Pancreas (tissue), 10 donors: ENCODE results near the gene ZNF280D. TPM values are rescaled to one million over a fixed set of nuclear protein-coding genes. Genes with fewer than 3 reads are reported as not detected.

Source experiments
- ATAC-seq, 4 donors: fragments of 200-7000 bp; cut with Tn5 transposase; one replicate each; pipeline versions ENCODE4 v1.8.0 to v1.9.1; 2020; ENCODE audit warnings: mild to moderate bottlenecking in 4 of 4, moderate library complexity in 4 of 4
- DNase-seq, 6 donors: peaks; one replicate each; pipeline ENCODE4 v3.0.0-alpha.2; 2020
- FAIRE-seq: peaks from 2 replicates; lab custom pipeline; 2012; peaks lifted over from hg19 to GRCh38; lab: Jason Lieb, UNC
- H3K27ac ChIP-seq, 4 donors: fragments of 200-600 bp; sonication (generic); 1 replicate in 3 of 4; 2 replicates in 1 of 4; pipeline versions ENCODE4 v1.5.0 to v1.8.0; 2020
- H3K27me3 ChIP-seq, 4 donors: fragments of 200-600 bp; one replicate each; pipeline ENCODE4 v1.8.0; 2021
- H3K36me3 ChIP-seq, 3 donors: fragments of 200-600 bp; sonication (generic) in 1 of 3; one replicate each; pipeline versions ENCODE4 v1.5.0 to v1.8.0; 2020 to 2021
- H3K4me1 ChIP-seq, 3 donors: fragments of 200-600 bp; one replicate each; pipeline ENCODE4 v1.8.0; 2021
- H3K4me3 ChIP-seq, 4 donors: fragments of 200-600 bp; sonication (generic) in 2 of 4; one replicate each; pipeline versions ENCODE4 v1.5.0 to v1.8.0; 2020 to 2021
- H3K9me3 ChIP-seq, 4 donors: fragments of 200-600 bp; one replicate each; pipeline ENCODE4 v1.8.0; 2021
- WGBS, 2 donors: extraction: QIAGEN DNeasy Blood & Tissue Kit; methylation state at CpG; one replicate each; pipeline ENCODE4 v1.1.7; 2013; 5-methylcytosine and 5-hydroxymethylcytosine counted together
- intact Hi-C, 3 donors: fragments of 100-400 bp; cut with DNase I; formaldehyde crosslinking; loops; one replicate each; pipeline versions ENCODE4 v1.11.1 to v1.14.2; 2022
- polyA plus RNA-seq, 2 donors: library from polyadenylated mRNA; stranded (reverse); fragments of 200-250 nt; gene quantifications; one replicate each; pipeline ENCODE4 v1.2.3, GENCODE V29; 2013
- total RNA-seq, 6 donors: library from RNA; stranded (reverse); fragmentation: NEBNext Ultra II Directional in 4 of 6; extraction: Animal tissue kit (Norgen Biotek cat#: 25700) in 4 of 6; gene quantifications; one replicate each; pipeline versions ENCODE4 v1.2.1 to v1.2.4, GENCODE V29; 2021 to 2023
- TF ChIP-seq, protein P1 (sequence below), 4 donors: fragments of 200-600 bp; sonication (generic) in 3 of 4; IDR thresholded peaks; one replicate each; pipeline versions ENCODE4 v1.5.0 to v1.8.0; 2021; ENCODE audit warnings: antibody characterized with exemption in 4 of 4
- donor health status: healthy with polysubstance abuse.
- donor health status: DM: no; HTN: no; CAD: no; lungs with moderate emphysema.
- donor health status: DM: no; HTN: no; CAD: no.
- donor health status: control.
- donor health status: control.
- donor health status: Bipolar disorder and iron deficiency.
- donor health status: DM: yes; HTN: yes; CAD: no.
- donor health status: DM: no; HTN: no; CAD: no.
- donor health status: DM: no; HTN: no; CAD: no.
- donor health status: DM: yes; HTN: yes; CAD: no.

The ZNF280D gene
- total and polyA plus RNA-seq, 8 donors: 13.9 to 31.6 (median 23.1) TPM

- DNase-seq (no peak), FAIRE-seq (no peak), ATAC-seq (no peak)
- no peaks in the 10 kb centered on the region for H3K4me1 ChIP-seq
- H3K36me3 ChIP-seq: no peaks in the 10 kb centered on the region
- intact Hi-C loops: no loop called here
- no peaks in the 10 kb centered on the region for H3K27me3 ChIP-seq
- H3K9me3 ChIP-seq: no peaks in the 10 kb centered on the region
- TF ChIP-seq, protein P1, sequence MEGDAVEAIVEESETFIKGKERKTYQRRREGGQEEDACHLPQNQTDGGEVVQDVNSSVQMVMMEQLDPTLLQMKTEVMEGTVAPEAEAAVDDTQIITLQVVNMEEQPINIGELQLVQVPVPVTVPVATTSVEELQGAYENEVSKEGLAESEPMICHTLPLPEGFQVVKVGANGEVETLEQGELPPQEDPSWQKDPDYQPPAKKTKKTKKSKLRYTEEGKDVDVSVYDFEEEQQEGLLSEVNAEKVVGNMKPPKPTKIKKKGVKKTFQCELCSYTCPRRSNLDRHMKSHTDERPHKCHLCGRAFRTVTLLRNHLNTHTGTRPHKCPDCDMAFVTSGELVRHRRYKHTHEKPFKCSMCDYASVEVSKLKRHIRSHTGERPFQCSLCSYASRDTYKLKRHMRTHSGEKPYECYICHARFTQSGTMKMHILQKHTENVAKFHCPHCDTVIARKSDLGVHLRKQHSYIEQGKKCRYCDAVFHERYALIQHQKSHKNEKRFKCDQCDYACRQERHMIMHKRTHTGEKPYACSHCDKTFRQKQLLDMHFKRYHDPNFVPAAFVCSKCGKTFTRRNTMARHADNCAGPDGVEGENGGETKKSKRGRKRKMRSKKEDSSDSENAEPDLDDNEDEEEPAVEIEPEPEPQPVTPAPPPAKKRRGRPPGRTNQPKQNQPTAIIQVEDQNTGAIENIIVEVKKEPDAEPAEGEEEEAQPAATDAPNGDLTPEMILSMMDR (IDR thresholded peaks at IDR 0.05): no peak
- no peak overlapping the region for H3K4me3 ChIP-seq
- 74 to 80% methylated on average over 1 of the region's 1 CpG for WGBS, 2 donors
- no peak overlapping the region for H3K27ac ChIP-seq
Measured at GRCh38 chr15:56608140-56608778, 125.0 kb downstream of the ZNF280D start.

- 49 to 88% methylated on average over 2 of the region's 2 CpGs for WGBS, 2 donors
- no peak for ATAC-seq
- Histone ChIP-seq H3K27me3 (no peaks in the 10 kb centered on the region), H3K36me3 (no peaks in the 10 kb centered on the region), H3K27ac (no peak overlapping the region), H3K4me3 (no peak overlapping the region), H3K9me3 (no peaks in the 10 kb centered on the region), H3K4me1 (no peaks in the 10 kb centered on the region)
- intact Hi-C loops: no loop called here
- TF ChIP-seq, protein P1 (IDR thresholded peaks at IDR 0.05): no peak
- no peak for DNase-seq
- no peak for FAIRE-seq
Measured at GRCh38 chr15:56602253-56602652, 131.1 kb downstream of the ZNF280D start.

DNA sequence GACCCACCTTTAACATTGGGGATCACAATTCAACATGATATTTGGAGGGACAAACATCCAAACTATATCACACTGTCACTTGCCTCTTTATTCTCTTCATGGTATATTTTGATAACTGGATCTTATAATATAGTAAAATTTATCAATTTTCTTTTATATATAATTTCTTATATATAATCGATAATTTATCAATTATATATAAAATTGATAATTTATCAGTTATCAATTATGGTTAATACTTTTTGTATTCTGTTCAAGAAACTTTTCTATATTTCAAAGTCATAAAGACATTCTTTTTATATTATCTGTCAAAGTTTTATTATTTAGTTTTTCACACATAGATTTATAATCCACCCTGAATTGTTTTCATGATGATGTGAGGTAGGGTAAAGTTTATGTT lies 132.9 kb downstream of the ZNF280D start:
- no peak overlapping the region for H3K27ac ChIP-seq
- no peaks in the 10 kb centered on the region for H3K36me3 ChIP-seq
- no peak for ATAC-seq
- FAIRE-seq: peak; percentile 83
- no peaks in the 10 kb centered on the region for H3K4me1 ChIP-seq
- DNase-seq: no peak
- H3K27me3 ChIP-seq: no peaks in the 10 kb centered on the region
- 86 to 94% methylated on average over 1 of the region's 1 CpG for WGBS, 2 donors
- H3K4me3 ChIP-seq: no peak overlapping the region
- TF ChIP-seq, protein P1 (IDR thresholded peaks at IDR 0.05): no peak
- no peaks in the 10 kb centered on the region for H3K9me3 ChIP-seq
- intact Hi-C loops: no loop called here

DNA sequence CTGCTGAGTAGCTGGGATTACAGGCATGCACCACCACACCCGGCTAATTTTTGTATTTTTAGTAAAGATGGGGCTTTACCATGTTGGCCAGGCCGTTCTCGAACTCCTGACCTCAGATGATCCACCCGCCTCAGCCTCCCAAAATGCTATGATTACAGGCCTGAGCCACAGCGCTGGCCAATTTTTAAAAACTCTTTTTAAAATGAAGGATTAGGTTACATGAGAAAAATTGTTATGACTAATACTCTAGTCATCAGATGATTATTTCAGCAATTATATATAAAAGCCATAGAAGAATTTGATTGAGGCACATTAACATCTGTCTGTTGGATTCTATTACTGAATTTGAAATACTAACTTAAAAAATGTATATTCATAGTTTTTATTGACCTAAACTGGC lies 134.3 kb downstream of the ZNF280D start:
- DNase-seq (no peak), FAIRE-seq (no peak)
- 91 to 93% methylated on average over 5 of the region's 5 CpGs for WGBS, 2 donors

DNA sequence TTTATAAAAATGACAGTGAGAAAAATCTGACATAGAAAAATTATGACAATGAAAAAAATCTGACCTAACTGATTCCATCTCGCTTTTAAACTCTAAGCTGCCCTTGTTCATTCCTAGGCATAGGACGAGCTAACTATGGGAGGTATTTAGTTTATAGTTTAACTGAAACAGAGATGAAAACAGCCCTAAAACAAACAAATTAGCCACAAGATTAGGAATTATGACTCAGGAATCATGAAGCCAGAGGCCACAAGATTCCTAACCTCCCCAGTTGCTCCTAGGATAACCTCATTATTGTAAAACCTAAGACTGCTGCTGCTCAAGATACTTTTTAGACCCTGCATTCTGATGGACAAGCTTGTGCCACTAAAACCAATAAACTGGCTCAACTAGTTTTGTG lies 145.6 kb downstream of the ZNF280D start:
- intact Hi-C loops: no loop called here
- FAIRE-seq: no peak
- ATAC-seq: no peak
- Histone ChIP-seq H3K9me3 (peaks cover 0 to 7% (median 0%) of the 10 kb centered on the region in 4 donors), H3K27ac (no peak overlapping the region), H3K4me3 (no peak overlapping the region), H3K27me3 (no peaks in the 10 kb centered on the region), H3K36me3 (no peaks in the 10 kb centered on the region), H3K4me1 (no peaks in the 10 kb centered on the region)
- TF ChIP-seq, protein P1 (IDR thresholded peaks at IDR 0.05): no peak
- WGBS, 2 donors: 65 to 77% methylated on average over 2 of the region's 2 CpGs
- DNase-seq: no peak

More for the DNA sequence above, 134.3 kb downstream of the ZNF280D start:
- H3K4me3 ChIP-seq: no peak overlapping the region
- TF ChIP-seq, protein P1 (IDR thresholded peaks at IDR 0.05): no peak
- no peak for ATAC-seq
- intact Hi-C loops: no loop called here
- no peaks in the 10 kb centered on the region for H3K36me3 ChIP-seq
- H3K27ac ChIP-seq: no peak overlapping the region
- no peaks in the 10 kb centered on the region for H3K4me1 ChIP-seq
- no peaks in the 10 kb centered on the region for H3K27me3 ChIP-seq
- no peaks in the 10 kb centered on the region for H3K9me3 ChIP-seq
